Spleen (tissue), 7 donors: ENCODE measurements around the gene CHD8.

Source experiments
- CTCF ChIP-seq, 11 experiments: fragments of 200-600 bp in 7 of 11; fragments of 450-650 bp in 4 of 11; sonication (generic) in 4 of 11; IDR thresholded peaks in 8 of 11; conservative IDR thresholded peaks in 3 of 11; 1 replicate in 7 of 11; 2 replicates in 4 of 11; pipeline versions ENCODE4 v1.4.0 to v1.8.0; 2016 to 2021; ENCODE audit warnings: antibody characterized with exemption in 11 of 11, inconsistent platforms in 4 of 11, mild to moderate bottlenecking in 1 of 11
- POLR2A ChIP-seq, 3 donors: fragments of 450-650 bp; IDR thresholded peaks; one replicate each; pipeline ENCODE4 v1.5.1; 2017; ENCODE audit warnings: antibody characterized with exemption in 3 of 3, mild to moderate bottlenecking in 1 of 3
- POLR2AphosphoS5 ChIP-seq, 3 donors: sonication (generic); formaldehyde crosslinking; IDR thresholded peaks; one replicate each; pipeline ENCODE4 v1.5.1; 2017; ENCODE audit warnings: antibody characterized with exemption in 3 of 3
- donor health status: DM: no; HTN: no; CAD: no; lungs with moderate emphysema.
- donor health status: DM: no; HTN: no; CAD: no.
- donor health status: DM: no; HTN: no; CAD: no.

GRCh38 chr14:21467616-21468015, 11.7 kb upstream of the CHD8 start:
- TF ChIP-seq CTCF (IDR thresholded peaks at IDR 0.05 in 8 of 11, conservative IDR thresholded peaks at IDR 0.05 in 3 of 11), result no peak
- TF ChIP-seq POLR2A (IDR thresholded peaks at IDR 0.05), result no peak
- TF ChIP-seq POLR2AphosphoS5 (IDR thresholded peaks at IDR 0.05), result no peak
